K562 (cell line): ENCODE measurements around the gene CHCHD6. TPM values are rescaled to one million over a fixed set of nuclear protein-coding genes. Genes with fewer than 3 reads are reported as not detected.
A peak's percentile ranks its signal among the peaks of the same experiment; 100 is the strongest.

ENCODE experiments used
- ATAC-seq: fragments of 200-7000 bp; cut with Tn5 transposase; 3 replicates; pipeline ENCODE4 v1.9.1; 2020; ENCODE audit warnings: moderate library complexity
- BruUV-seq: library from RNA; stranded (reverse); fragments of 400-500 nt; replicated peaks from 2 replicates; lab custom pipeline; 2021; lab: Mats Ljungman, UMichigan
- CTCF ChIA-PET: fragments of 300-600 bp; formaldehyde crosslinking; extraction: SDS; loops from one replicate; lab custom pipeline; 2021; ENCODE audit warnings: low intra/inter-chr PET ratio; lab: Yijun Ruan, JAX
- POLR2A ChIA-PET: fragments of 300-600, 350-650 bp; sonication (Branson Sonifier 250); formaldehyde crosslinking; extraction: SDS; loops from one replicate; lab custom pipeline; 2021; ENCODE audit warnings: antibody characterized with exemption, inconsistent platforms; lab: Yijun Ruan, JAX
- DNase-seq, 4 experiments: peaks; one replicate each; pipeline versions ENCODE4 v3.0.0 to v3.0.0-alpha.2; 2011 to 2018; ENCODE audit warnings: low spot score in 3 of 4, mixed read lengths in 3 of 4; ENCODE audit errors: extremely low read depth in 1 of 4
- FAIRE-seq: peaks from 2 replicates; lab custom pipeline; 2011; peaks lifted over from hg19 to GRCh38; lab: Jason Lieb, UNC
- H2AFZ ChIP-seq: 2 replicates; pipeline ENCODE4 v1.6.0; 2011; ENCODE audit warnings: low read depth, low read length, control low read depth, inconsistent platforms
- H3K27ac ChIP-seq: fragments of 200-600 bp; 3 replicates; pipeline ENCODE4 v1.8.0; 2011; ENCODE audit warnings: low read depth, mild to moderate bottlenecking, control low read depth, inconsistent platforms, low read length, moderate library complexity, mixed read lengths; ENCODE audit errors: extremely low read depth
- H3K27me3 ChIP-seq, 2 experiments: fragments of 300-600 bp in 1 of 2; 2 replicates in 1 of 2; 3 replicates in 1 of 2; pipeline versions ENCODE4 v1.6.0 to v1.8.0; 2011; ENCODE audit warnings: inconsistent platforms in 2 of 2, low read length in 2 of 2, mild to moderate bottlenecking in 1 of 2, mixed read lengths in 1 of 2, moderate library complexity in 1 of 2; ENCODE audit not compliant: control insufficient read depth in 2 of 2, insufficient read depth in 2 of 2
- H3K36me3 ChIP-seq: fragments of 300-600 bp; 3 replicates; pipeline ENCODE4 v1.8.0; 2011; ENCODE audit warnings: mild to moderate bottlenecking, low read length, inconsistent platforms; ENCODE audit not compliant: control insufficient read depth, insufficient read depth
- H3K4me1 ChIP-seq, 2 experiments: fragments of 200-600 bp in 1 of 2; replicated peaks in 1 of 2; 2 replicates in 1 of 2; 3 replicates in 1 of 2; pipeline versions ENCODE4 v1.5.1 to v1.8.0; 2011; ENCODE audit warnings: inconsistent platforms in 2 of 2, low read length in 2 of 2, mild to moderate bottlenecking in 1 of 2, mixed read lengths in 1 of 2, moderate library complexity in 1 of 2; ENCODE audit not compliant: control insufficient read depth in 2 of 2, insufficient read depth in 2 of 2
- H3K4me2 ChIP-seq: 2 replicates; pipeline ENCODE4 v1.6.1; 2011; ENCODE audit warnings: low read length, control low read depth, inconsistent platforms, mixed read lengths; ENCODE audit not compliant: insufficient read depth
- H3K4me3 ChIP-seq: fragments of 200-600 bp; sonication (generic), shearing (Covaris generic); 2 replicates; pipeline ENCODE4 v1.5.1; 2016; ENCODE audit warnings: control low read depth, inconsistent platforms
- H3K79me2 ChIP-seq: fragments of 200-600 bp; 3 replicates; pipeline ENCODE4 v1.8.0; 2011; ENCODE audit warnings: low read length, inconsistent platforms; ENCODE audit not compliant: control insufficient read depth, insufficient read depth
- H3K9ac ChIP-seq, 2 experiments: 2 replicates each; pipeline versions ENCODE4 v1.6.0 to v1.6.1; 2011; ENCODE audit warnings: low read depth in 2 of 2, low read length in 2 of 2, control low read depth in 1 of 2, inconsistent platforms in 1 of 2, mild to moderate bottlenecking in 1 of 2, mixed read lengths in 1 of 2; ENCODE audit not compliant: insufficient read depth in 1 of 2
- H3K9me1 ChIP-seq: one replicate; pipeline ENCODE4 v1.6.0; 2011; ENCODE audit warnings: inconsistent platforms, mild to moderate bottlenecking, low read length, moderate library complexity; ENCODE audit not compliant: control insufficient read depth, insufficient read depth
- H3K9me3 ChIP-seq: replicated peaks from 2 replicates; pipeline ENCODE4 v1.5.1; 2011; ENCODE audit warnings: low read depth, low read length, inconsistent platforms; ENCODE audit not compliant: control insufficient read depth, insufficient read depth
- H4K20me1 ChIP-seq: replicated peaks from 2 replicates; pipeline ENCODE4 v1.6.1; 2011; ENCODE audit warnings: low read length, inconsistent platforms, mixed read lengths; ENCODE audit not compliant: control insufficient read depth, insufficient read depth
- ASH1L ChIP-seq: fragments of 450-650 bp; IDR thresholded peaks from 2 replicates; pipeline ENCODE4 v1.6.1; 2018; ENCODE audit warnings: borderline replicate concordance, mild to moderate bottlenecking, low read depth; ENCODE audit not compliant: partially characterized antibody
- CEBPB ChIP-seq: fragments of 450-650 bp; IDR thresholded peaks from 2 replicates; pipeline ENCODE4 v1.6.1; 2016; ENCODE audit warnings: missing genetic modification characterization, missing compliant biosample characterization
- CEBPG ChIP-seq, 3 experiments: fragments of 200-800 bp in 1 of 3; sonication (Bioruptor generic) in 1 of 3; sonication (generic) in 1 of 3; formaldehyde crosslinking in 1 of 3; IDR thresholded peaks in 2 of 3; conservative IDR thresholded peaks in 1 of 3; 2 replicates each; pipeline versions ENCODE4 v1.6.1 to v1.8.0; 2016 to 2022; ENCODE audit warnings: missing compliant biosample characterization in 2 of 3, missing genetic modification characterization in 2 of 3, mild to moderate bottlenecking in 1 of 3, missing genetic modification reagents in 1 of 3
- CREM ChIP-seq: IDR thresholded peaks from 2 replicates; pipeline ENCODE4 v1.6.1; 2014; ENCODE audit warnings: antibody characterized with exemption, low read depth
- DMBX1 ChIP-seq: fragments of 250-450 bp; sonication (Bioruptor Pico); IDR thresholded peaks from 2 replicates; pipeline ENCODE4 v1.8.0; 2022; ENCODE audit warnings: inconsistent platforms, mild to moderate bottlenecking, moderate library complexity, borderline replicate concordance
- ELF4 ChIP-seq: fragments of 450-650 bp; formaldehyde crosslinking; IDR thresholded peaks from 2 replicates; pipeline ENCODE4 v1.4.0; 2022; ENCODE audit warnings: missing genetic modification characterization
- FIP1L1 ChIP-seq: fragments of 200-400 bp; formaldehyde crosslinking; IDR thresholded peaks from 2 replicates; pipeline ENCODE4 v1.6.1; 2018; ENCODE audit warnings: mild to moderate bottlenecking, low read depth, low read length; ENCODE audit not compliant: poor library complexity, severe bottlenecking
- MAFG ChIP-seq: fragments of 450-650 bp; conservative IDR thresholded peaks from 2 replicates; pipeline ENCODE4 v1.6.1; 2016; ENCODE audit warnings: missing genetic modification characterization, missing compliant biosample characterization
- MCM3 ChIP-seq: fragments of 450-650 bp; IDR thresholded peaks from 2 replicates; pipeline ENCODE4 v1.6.1; 2016
- MTA3 ChIP-seq: fragments of 450-650 bp; formaldehyde crosslinking; IDR thresholded peaks from 2 replicates; pipeline ENCODE4 v1.6.1; 2017; ENCODE audit warnings: mild to moderate bottlenecking, borderline replicate concordance
- PTRF ChIP-seq: fragments of 450-650 bp; IDR thresholded peaks from 2 replicates; pipeline ENCODE4 v1.6.1; 2016; ENCODE audit warnings: mild to moderate bottlenecking, missing genetic modification characterization, missing compliant biosample characterization
- RBM22 ChIP-seq: fragments of 200-400 bp; formaldehyde crosslinking; IDR thresholded peaks from 2 replicates; pipeline ENCODE4 v1.6.1; 2018; ENCODE audit warnings: low read length, low read depth; ENCODE audit not compliant: poor library complexity, severe bottlenecking
- SRSF9 ChIP-seq: fragments of 200-400 bp; formaldehyde crosslinking; IDR thresholded peaks from 2 replicates; pipeline ENCODE4 v1.6.1; 2017; ENCODE audit warnings: low read depth, low read length, borderline replicate concordance
- THRAP3 ChIP-seq: fragments of 450-650 bp; IDR thresholded peaks from 2 replicates; pipeline ENCODE4 v1.6.1; 2016; ENCODE audit warnings: mild to moderate bottlenecking, inconsistent platforms, borderline replicate concordance
- ZNF778 ChIP-seq: fragments of 450-650 bp; formaldehyde crosslinking; IDR thresholded peaks from 2 replicates; pipeline ENCODE4 v1.4.0; 2020; ENCODE audit warnings: mild to moderate bottlenecking, moderate library complexity
- WGBS: fragments of 100-300 bp; shearing (Covaris generic); methylation state at CpG from one replicate; pipeline ENCODE4 v1.1.6; 2016; ENCODE audit warnings: low coverage, mixed read lengths; ENCODE audit not compliant: insufficient coverage; ENCODE audit errors: missing lambda C conversion rate; 5-methylcytosine and 5-hydroxymethylcytosine counted together
- in situ Hi-C: fragments of 300-500 bp; cut with MboI; formaldehyde crosslinking; loops from 4 replicates; pipeline ENCODE4 v1.15.0; 2018; ENCODE audit warnings: inconsistent platforms, mixed read lengths
- intact Hi-C: fragments of 100-400 bp; cut with micrococcal nuclease; formaldehyde crosslinking; loops from 2 replicates; pipeline ENCODE4 v1.14.2; 2022
- polyA plus RNA-seq, 8 experiments: library from polyadenylated mRNA; depleted of rRNA in 4 of 8; stranded (reverse) in 5 of 8; unstranded in 3 of 8; fragments of >200 nt; fragmentation: Nextera tagmentation in 2 of 8; fragmentation: Illumina TruSeq in 1 of 8; extraction: Ambion mirVana in 2 of 8; extraction: Trizol in 1 of 8; gene quantifications; 2 replicates each; pipeline versions ENCODE4 v1.2.1 to v1.2.3, GENCODE V29; 2011 to 2014; ENCODE audit warnings: inconsistent platforms in 1 of 8, missing spikeins in 1 of 8
- total RNA-seq, 7 experiments: library from RNA; depleted of rRNA in 6 of 7; stranded (reverse); fragments of >200 nt in 6 of 7; fragmentation: Illumina TruSeq in 2 of 7; extraction: Trizol in 2 of 7; gene quantifications; 2 replicates each; pipeline versions ENCODE4 v1.2.1 to v1.2.3, GENCODE V29; 2011 to 2021; ENCODE audit warnings: low replicate concordance in 1 of 7
- TF ChIP-seq, protein P1 (sequence below): fragments of 450-650 bp; IDR thresholded peaks from 2 replicates; pipeline ENCODE4 v1.6.1; 2016; ENCODE audit warnings: mild to moderate bottlenecking

CHCHD6 gene
- total and polyA plus RNA-seq, 9 of the 15 experiments (the other 6 are each of a cell fraction or from before 2014, with no cell fraction given): 4.6 to 18.6 (median 10.9) TPM

DNA sequence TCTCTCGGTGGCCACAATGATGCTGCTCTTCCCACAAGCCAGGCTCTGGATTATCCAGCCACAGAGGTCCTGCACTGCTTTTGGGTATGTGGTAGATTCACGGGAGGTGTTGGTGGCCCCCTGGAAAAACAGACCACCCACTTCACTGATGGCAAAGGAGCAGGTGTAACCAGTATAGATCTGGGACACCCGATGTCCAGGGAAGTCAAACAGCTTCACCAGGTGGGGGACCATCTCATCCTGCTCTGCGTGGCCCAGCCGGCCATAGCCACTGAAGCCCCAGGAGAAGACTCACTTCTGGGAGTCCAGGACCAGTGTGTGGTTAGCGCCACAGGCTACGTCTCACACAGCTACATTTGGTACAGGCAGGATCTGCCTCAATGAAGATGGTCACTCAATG lies 62.6 kb downstream of the CHCHD6 start:
- CTCF ChIA-PET: no interaction called here
- ATAC-seq: no peak
- H3K4me2 ChIP-seq: no peak overlapping the region
- intact Hi-C loops (no loop called here), in situ Hi-C loops (no loop called here)
- H3K4me3 ChIP-seq: no peak overlapping the region
- H2AFZ ChIP-seq: no peak overlapping the region
- no peak overlapping the region for H3K9ac ChIP-seq
- H3K27ac ChIP-seq: no peak overlapping the region
- H3K27me3 ChIP-seq: no peaks in the 10 kb centered on the region
- no peak for TF ChIP-seq ASH1L
- TF ChIP-seq PTRF (tag): no peak
- TF ChIP-seq DMBX1 (CRISPR knock-in tag): no peak
- TF ChIP-seq THRAP3: no peak
- TF ChIP-seq MTA3: no peak
- WGBS: 82% methylated on average over 3 of the region's 7 CpGs
- no peak for FAIRE-seq
- H3K36me3 ChIP-seq: no peaks in the 10 kb centered on the region
- H3K9me1 ChIP-seq: no peaks in the 10 kb centered on the region
- H3K9me3 ChIP-seq: no peaks in the 10 kb centered on the region
- no peak for DNase-seq
- H4K20me1 ChIP-seq: no peaks in the 10 kb centered on the region
- no TSS peak for BruUV-seq
- POLR2A ChIA-PET: no interaction called here
- H3K4me1 ChIP-seq: no peaks in the 10 kb centered on the region
- H3K79me2 ChIP-seq: no peaks in the 10 kb centered on the region

DNA sequence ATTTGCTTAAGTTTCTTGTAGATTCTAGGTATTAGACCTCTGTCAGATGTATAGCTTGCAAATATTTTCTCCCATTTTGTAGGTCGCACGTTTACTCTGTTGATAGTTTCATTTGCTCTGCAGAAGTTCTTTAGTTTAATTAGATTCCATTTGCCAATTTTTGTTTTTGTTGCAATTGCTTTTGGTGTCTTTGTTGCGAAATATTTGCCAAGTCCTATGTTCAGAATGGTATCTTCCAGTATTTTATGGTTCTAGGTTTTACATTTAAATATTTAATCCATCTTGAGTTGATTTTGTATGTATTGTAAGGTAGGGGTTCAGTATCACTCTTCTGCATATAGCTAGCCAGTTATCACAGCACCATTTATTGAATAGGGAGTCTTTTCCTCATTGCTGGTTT lies 64.9 kb downstream of the CHCHD6 start:
- no peaks in the 10 kb centered on the region for H3K9me1 ChIP-seq
- ChIA-PET POLR2A (no interaction called here), CTCF (interaction anchor here (0.6 kb wide), 1 partner anchor 26 kb away, joined by 3 read pairs; no protein-coding TSS in a partner anchor)
- no peak overlapping the region for H2AFZ ChIP-seq
- no peaks in the 10 kb centered on the region for H3K79me2 ChIP-seq
- no peaks in the 10 kb centered on the region for H3K27me3 ChIP-seq
- no peak overlapping the region for H3K9ac ChIP-seq
- DNase-seq: no peak
- 66% methylated on average over 3 of the region's 3 CpGs for WGBS
- H3K4me1 ChIP-seq: no peaks in the 10 kb centered on the region
- H4K20me1 ChIP-seq: no peaks in the 10 kb centered on the region
- in situ Hi-C loops (no loop called here), intact Hi-C loops (no loop called here)
- H3K4me3 ChIP-seq: no peak overlapping the region
- no peak overlapping the region for H3K27ac ChIP-seq
- no peaks in the 10 kb centered on the region for H3K36me3 ChIP-seq
- H3K4me2 ChIP-seq: no peak overlapping the region
- no peak for ATAC-seq
- no peaks in the 10 kb centered on the region for H3K9me3 ChIP-seq
- no peak for FAIRE-seq
- BruUV-seq: no TSS peak
- TF ChIP-seq, protein P1, sequence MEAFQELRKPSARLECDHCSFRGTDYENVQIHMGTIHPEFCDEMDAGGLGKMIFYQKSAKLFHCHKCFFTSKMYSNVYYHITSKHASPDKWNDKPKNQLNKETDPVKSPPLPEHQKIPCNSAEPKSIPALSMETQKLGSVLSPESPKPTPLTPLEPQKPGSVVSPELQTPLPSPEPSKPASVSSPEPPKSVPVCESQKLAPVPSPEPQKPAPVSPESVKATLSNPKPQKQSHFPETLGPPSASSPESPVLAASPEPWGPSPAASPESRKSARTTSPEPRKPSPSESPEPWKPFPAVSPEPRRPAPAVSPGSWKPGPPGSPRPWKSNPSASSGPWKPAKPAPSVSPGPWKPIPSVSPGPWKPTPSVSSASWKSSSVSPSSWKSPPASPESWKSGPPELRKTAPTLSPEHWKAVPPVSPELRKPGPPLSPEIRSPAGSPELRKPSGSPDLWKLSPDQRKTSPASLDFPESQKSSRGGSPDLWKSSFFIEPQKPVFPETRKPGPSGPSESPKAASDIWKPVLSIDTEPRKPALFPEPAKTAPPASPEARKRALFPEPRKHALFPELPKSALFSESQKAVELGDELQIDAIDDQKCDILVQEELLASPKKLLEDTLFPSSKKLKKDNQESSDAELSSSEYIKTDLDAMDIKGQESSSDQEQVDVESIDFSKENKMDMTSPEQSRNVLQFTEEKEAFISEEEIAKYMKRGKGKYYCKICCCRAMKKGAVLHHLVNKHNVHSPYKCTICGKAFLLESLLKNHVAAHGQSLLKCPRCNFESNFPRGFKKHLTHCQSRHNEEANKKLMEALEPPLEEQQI: no peak
- TF ChIP-seq ELF4 (CRISPR knock-in tag) (no peak), RBM22 (no peak), CEBPG (CRISPR knock-in tag; IDR thresholded peaks at IDR 0.05) (no peak), CEBPG (tag; conservative IDR thresholded peaks at IDR 0.05 in 1 of 2, IDR thresholded peaks at IDR 0.05 in 1 of 2) (peak in 1 of 2 experiments; percentile 57; a peak in 1 of 4 replicates), FIP1L1 (no peak), ZNF778 (CRISPR knock-in tag) (no peak), CREM (no peak), MCM3 (no peak), MAFG (tag) (no peak), CEBPB (peak; percentile 58), SRSF9 (no peak)
